Mononuclear cell (primary cell): ENCODE data around the gene WASF3. TPM values are rescaled to one million over a fixed set of nuclear protein-coding genes. Genes with fewer than 3 reads are reported as not detected.

Experiments used
- H3K27me3 ChIP-seq: 2 replicates; pipeline ENCODE4 v1.6.0; 2011; ENCODE audit warnings: low read length, control low read depth; ENCODE audit not compliant: insufficient read depth
- H3K4me1 ChIP-seq: 2 replicates; pipeline ENCODE4 v1.5.1; 2011; ENCODE audit warnings: mild to moderate bottlenecking, low read length, control low read depth; ENCODE audit not compliant: insufficient read depth
- H3K4me3 ChIP-seq: 2 replicates; pipeline ENCODE4 v1.5.1; 2011; ENCODE audit warnings: mild to moderate bottlenecking, low read length, moderate library complexity
- H3K9me3 ChIP-seq: 2 replicates; pipeline ENCODE4 v1.5.1; 2011; ENCODE audit warnings: low read depth, mild to moderate bottlenecking, control low read depth, low read length
- total RNA-seq: library from RNA; depleted of rRNA; stranded (reverse); fragments of >200 nt; gene quantifications from one replicate; pipeline ENCODE4 v1.2.3, GENCODE V29; 2012

Gene WASF3
- total RNA-seq, 1 donor, result 0.94 TPM

- Histone ChIP-seq H3K4me1 (no peaks in the 10 kb centered on the region), H3K9me3 (no peaks in the 10 kb centered on the region), H3K4me3 (no peak overlapping the region), H3K27me3 (peaks cover 6% of the 10 kb centered on the region)
These were observed 33.5 kb downstream of the WASF3 start for GRCh38 chr13:26590951-26591350.

GRCh38 chr13:26591672-26592071 is 34.2 kb downstream of the WASF3 start:
- Histone ChIP-seq H3K9me3 (no peaks in the 10 kb centered on the region), H3K4me1 (no peaks in the 10 kb centered on the region), H3K27me3 (peaks cover 5% of the 10 kb centered on the region), H3K4me3 (no peak overlapping the region)

GRCh38 chr13:26593661-26594060 is 36.2 kb downstream of the WASF3 start:
- no peaks in the 10 kb centered on the region for H3K4me1 ChIP-seq
- H3K27me3 ChIP-seq, result peaks cover 5% of the 10 kb centered on the region
- H3K9me3 ChIP-seq, result no peaks in the 10 kb centered on the region
- no peak overlapping the region for H3K4me3 ChIP-seq

GRCh38 chr13:26594363-26594762 is 36.9 kb downstream of the WASF3 start:
- Histone ChIP-seq H3K9me3 (no peaks in the 10 kb centered on the region), H3K4me3 (no peak overlapping the region), H3K27me3 (peaks cover 5% of the 10 kb centered on the region), H3K4me1 (no peaks in the 10 kb centered on the region)

- peaks cover 5% of the 10 kb centered on the region for H3K27me3 ChIP-seq
- H3K4me1 ChIP-seq, result no peaks in the 10 kb centered on the region
- H3K4me3 ChIP-seq, result no peak overlapping the region
- no peaks in the 10 kb centered on the region for H3K9me3 ChIP-seq
These were observed 39.0 kb downstream of the WASF3 start for GRCh38 chr13:26596458-26596857.

GRCh38 chr13:26599403-26599802 is 41.9 kb downstream of the WASF3 start:
- H3K4me3 ChIP-seq, result no peak overlapping the region
- no peaks in the 10 kb centered on the region for H3K4me1 ChIP-seq
- H3K9me3 ChIP-seq, result no peaks in the 10 kb centered on the region
- peaks cover 5% of the 10 kb centered on the region for H3K27me3 ChIP-seq

GRCh38 chr13:26599860-26600259 is 42.4 kb downstream of the WASF3 start:
- Histone ChIP-seq H3K4me1 (no peaks in the 10 kb centered on the region), H3K9me3 (no peaks in the 10 kb centered on the region), H3K27me3 (peaks cover 5% of the 10 kb centered on the region), H3K4me3 (no peak overlapping the region)

- Histone ChIP-seq H3K4me1 (no peaks in the 10 kb centered on the region), H3K27me3 (peaks cover 4% of the 10 kb centered on the region), H3K4me3 (no peak overlapping the region), H3K9me3 (no peaks in the 10 kb centered on the region)
These were observed 42.9 kb downstream of the WASF3 start for GRCh38 chr13:26600343-26600742.

- Histone ChIP-seq H3K4me3 (no peak overlapping the region), H3K4me1 (no peaks in the 10 kb centered on the region), H3K9me3 (no peaks in the 10 kb centered on the region), H3K27me3 (no peaks in the 10 kb centered on the region)
These were observed 44.2 kb downstream of the WASF3 start for GRCh38 chr13:26601669-26602068.

GRCh38 chr13:26602783-26603182 is 45.3 kb downstream of the WASF3 start:
- no peaks in the 10 kb centered on the region for H3K27me3 ChIP-seq

GRCh38 chr13:26604784-26605545 is 47.5 kb downstream of the WASF3 start:
- Histone ChIP-seq H3K4me3 (no peak overlapping the region), H3K4me1 (no peaks in the 10 kb centered on the region), H3K9me3 (no peaks in the 10 kb centered on the region), H3K27me3 (no peaks in the 10 kb centered on the region)

More at GRCh38 chr13:26602783-26603182, 45.3 kb downstream of the WASF3 start:
- H3K4me1 ChIP-seq, result no peaks in the 10 kb centered on the region
- H3K4me3 ChIP-seq, result no peak overlapping the region
- H3K9me3 ChIP-seq, result no peaks in the 10 kb centered on the region

GRCh38 chr13:26605845-26606244 is 48.4 kb downstream of the WASF3 start:
- Histone ChIP-seq H3K4me1 (no peaks in the 10 kb centered on the region), H3K4me3 (no peak overlapping the region), H3K9me3 (no peaks in the 10 kb centered on the region), H3K27me3 (no peaks in the 10 kb centered on the region)

- H3K27me3 ChIP-seq, result no peaks in the 10 kb centered on the region
- no peaks in the 10 kb centered on the region for H3K4me1 ChIP-seq
- H3K4me3 ChIP-seq, result no peak overlapping the region
- H3K9me3 ChIP-seq, result no peaks in the 10 kb centered on the region
These were observed 49.1 kb downstream of the WASF3 start for GRCh38 chr13:26606631-26607030.

GRCh38 chr13:26614721-26615120 is 57.2 kb downstream of the WASF3 start:
- Histone ChIP-seq H3K27me3 (no peaks in the 10 kb centered on the region), H3K9me3 (no peaks in the 10 kb centered on the region), H3K4me1 (no peaks in the 10 kb centered on the region), H3K4me3 (no peak overlapping the region)

GRCh38 chr13:26616126-26616525 is 58.6 kb downstream of the WASF3 start:
- Histone ChIP-seq H3K4me3 (no peak overlapping the region), H3K27me3 (no peaks in the 10 kb centered on the region), H3K9me3 (no peaks in the 10 kb centered on the region), H3K4me1 (no peaks in the 10 kb centered on the region)

GRCh38 chr13:26618726-26619125 is 61.2 kb downstream of the WASF3 start:
- no peaks in the 10 kb centered on the region for H3K9me3 ChIP-seq
- no peaks in the 10 kb centered on the region for H3K4me1 ChIP-seq
- no peak overlapping the region for H3K4me3 ChIP-seq
- H3K27me3 ChIP-seq, result no peaks in the 10 kb centered on the region
